AG10803 (cell line): ENCODE data around the gene MYRIP.
"Not testable (repeated sequence)": the region's sequence is repeated elsewhere in the genome, so short reads cannot be mapped to it uniquely, and the experiment has no call there.

ENCODE experiments used
- DNase-seq: peaks from one replicate; pipeline ENCODE4 v3.0.0; 2010; ENCODE audit warnings: low read depth
- H3K4me3 ChIP-seq: 2 replicates; pipeline ENCODE4 v1.5.1; 2011; ENCODE audit warnings: mild to moderate bottlenecking, low read length, control low read depth
- CTCF ChIP-seq: conservative IDR thresholded peaks from 2 replicates; pipeline ENCODE4 v1.5.1; 2011; ENCODE audit warnings: mild to moderate bottlenecking, low read length, control low read depth, inconsistent platforms

The MYRIP gene

GRCh38 chr3:39808467-39809180 is 785 bp upstream of the MYRIP start:
- TF ChIP-seq CTCF, result no peak
- H3K4me3 ChIP-seq, result no peak overlapping the region
- DNase-seq, result peak; percentile 4

- DNase-seq, result no peak
- H3K4me3 ChIP-seq, result peak overlapping the region; percentile 27
- TF ChIP-seq CTCF, result no peak
These were observed 686 bp downstream of the MYRIP start for GRCh38 chr3:39809995-39810595.

GRCh38 chr3:39810647-39811161 is 1.3 kb downstream of the MYRIP start:
- DNase-seq, result no peak
- TF ChIP-seq CTCF, result no peak
- H3K4me3 ChIP-seq, result no peak overlapping the region

GRCh38 chr3:39811561-39811960 is 2.2 kb downstream of the MYRIP start:
- DNase-seq, result no peak
- no peak for TF ChIP-seq CTCF

GRCh38 chr3:39812537-39812936 is 3.1 kb downstream of the MYRIP start:
- peak; percentile 24; the same call in 1 of the 2 replicates for TF ChIP-seq CTCF
- no peak overlapping the region for H3K4me3 ChIP-seq
- no peak for DNase-seq

More at GRCh38 chr3:39811561-39811960, 2.2 kb downstream of the MYRIP start:
- no peak overlapping the region for H3K4me3 ChIP-seq

GRCh38 chr3:39814007-39814406 is 4.6 kb downstream of the MYRIP start:
- H3K4me3 ChIP-seq, result no peak overlapping the region
- peak; percentile 6 for DNase-seq
- TF ChIP-seq CTCF, result no peak

- no peak for DNase-seq
- no peak for TF ChIP-seq CTCF
These were observed 10.5 kb downstream of the MYRIP start for GRCh38 chr3:39819899-39820298.

GRCh38 chr3:39833764-39834163 is 24.4 kb downstream of the MYRIP start:
- H3K4me3 ChIP-seq, result not testable (repeated sequence)

More at GRCh38 chr3:39819899-39820298, 10.5 kb downstream of the MYRIP start:
- no peak overlapping the region for H3K4me3 ChIP-seq

More at GRCh38 chr3:39833764-39834163, 24.4 kb downstream of the MYRIP start:
- not testable (repeated sequence) for DNase-seq
